Measurements from ENCODE around the gene TSPAN2. TPM values are rescaled to one million over a fixed set of nuclear protein-coding genes. Genes with fewer than 3 reads are reported as not detected.

The TSPAN2 gene
- total and polyA plus RNA-seq, 2 experiments from 2014 or later = 11.2 to 11.8 TPM

DNA sequence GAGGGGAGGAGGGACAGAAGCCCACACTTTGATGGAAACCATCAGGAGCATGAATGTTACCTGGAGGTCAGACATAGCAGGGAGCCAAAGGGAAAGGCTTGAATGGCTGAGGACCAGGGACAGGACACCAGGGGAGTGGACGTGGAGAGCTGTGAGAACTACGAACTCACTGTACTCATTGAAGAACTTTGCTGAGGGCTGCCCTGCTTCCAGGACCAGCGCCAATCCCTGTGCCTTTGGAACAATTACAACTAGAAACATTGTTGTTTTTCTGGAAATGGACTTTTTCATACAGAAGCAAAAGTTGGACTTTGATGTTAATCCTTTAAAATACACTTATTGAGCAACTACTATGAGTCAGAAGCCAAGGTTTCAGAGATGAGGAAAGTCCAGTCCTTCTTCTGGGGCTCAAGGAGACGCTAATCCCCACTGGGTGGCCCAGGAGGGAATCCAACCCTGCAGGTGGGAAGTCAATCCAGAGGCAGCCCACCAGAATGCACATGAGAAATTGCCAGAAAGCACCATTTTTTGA is 12.9 kb downstream of the TSPAN2 start:
- Histone ChIP-seq H3K9me2 (ENCODE audit: insufficient read depth) (no peaks in the 10 kb centered on the region), H3K27ac (ENCODE audit: low read depth) (no peak overlapping the region), H3K4me2 (no peak overlapping the region), H3K79me2 (replicated peaks; ENCODE audit: insufficient read depth) (no peaks in the 10 kb centered on the region), H4K20me1 (replicated peaks; ENCODE audit: insufficient read depth) (no peaks in the 10 kb centered on the region), H3F3A (replicated peaks; ENCODE audit: low read depth) (no peaks in the 10 kb centered on the region), H2AFZ (no peak overlapping the region), H3K27me3 (ENCODE audit: insufficient read depth) (no peaks in the 10 kb centered on the region), H3K4me1 (ENCODE audit: insufficient read depth) (no peaks in the 10 kb centered on the region), H3K36me3 (ENCODE audit: insufficient read depth) (no peaks in the 10 kb centered on the region), H3K4me3 (no peak overlapping the region)
- ATAC-seq (no peak), DNase-seq (ENCODE audit: low spot score) (no peak)
- H3K27ac Mint-ChIP-seq = no peak overlapping the region
- H3K4me3 Mint-ChIP-seq = no peak overlapping the region
- H3K4me1 Mint-ChIP-seq = no peaks in the 10 kb centered on the region; the same call in 1 of the 3 replicates
- H3K27me3 Mint-ChIP-seq (ENCODE audit: insufficient read depth, low read depth, poor library complexity) = peaks cover 2% of the 10 kb centered on the region
- no peaks in the 10 kb centered on the region for H3K36me3 Mint-ChIP-seq (ENCODE audit: low read depth)
- no peaks in the 10 kb centered on the region for H3K9me3 Mint-ChIP-seq
- no peak for TF ChIP-seq CREB1 (CRISPR knock-in tag; IDR thresholded peaks at IDR 0.05; ENCODE audit: low read depth)
- TF ChIP-seq NANOG (IDR thresholded peaks at IDR 0.05; ENCODE audit: borderline replicate concordance) = no peak
- TF ChIP-seq, protein P1, sequence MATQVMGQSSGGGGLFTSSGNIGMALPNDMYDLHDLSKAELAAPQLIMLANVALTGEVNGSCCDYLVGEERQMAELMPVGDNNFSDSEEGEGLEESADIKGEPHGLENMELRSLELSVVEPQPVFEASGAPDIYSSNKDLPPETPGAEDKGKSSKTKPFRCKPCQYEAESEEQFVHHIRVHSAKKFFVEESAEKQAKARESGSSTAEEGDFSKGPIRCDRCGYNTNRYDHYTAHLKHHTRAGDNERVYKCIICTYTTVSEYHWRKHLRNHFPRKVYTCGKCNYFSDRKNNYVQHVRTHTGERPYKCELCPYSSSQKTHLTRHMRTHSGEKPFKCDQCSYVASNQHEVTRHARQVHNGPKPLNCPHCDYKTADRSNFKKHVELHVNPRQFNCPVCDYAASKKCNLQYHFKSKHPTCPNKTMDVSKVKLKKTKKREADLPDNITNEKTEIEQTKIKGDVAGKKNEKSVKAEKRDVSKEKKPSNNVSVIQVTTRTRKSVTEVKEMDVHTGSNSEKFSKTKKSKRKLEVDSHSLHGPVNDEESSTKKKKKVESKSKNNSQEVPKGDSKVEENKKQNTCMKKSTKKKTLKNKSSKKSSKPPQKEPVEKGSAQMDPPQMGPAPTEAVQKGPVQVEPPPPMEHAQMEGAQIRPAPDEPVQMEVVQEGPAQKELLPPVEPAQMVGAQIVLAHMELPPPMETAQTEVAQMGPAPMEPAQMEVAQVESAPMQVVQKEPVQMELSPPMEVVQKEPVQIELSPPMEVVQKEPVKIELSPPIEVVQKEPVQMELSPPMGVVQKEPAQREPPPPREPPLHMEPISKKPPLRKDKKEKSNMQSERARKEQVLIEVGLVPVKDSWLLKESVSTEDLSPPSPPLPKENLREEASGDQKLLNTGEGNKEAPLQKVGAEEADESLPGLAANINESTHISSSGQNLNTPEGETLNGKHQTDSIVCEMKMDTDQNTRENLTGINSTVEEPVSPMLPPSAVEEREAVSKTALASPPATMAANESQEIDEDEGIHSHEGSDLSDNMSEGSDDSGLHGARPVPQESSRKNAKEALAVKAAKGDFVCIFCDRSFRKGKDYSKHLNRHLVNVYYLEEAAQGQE (IDR thresholded peaks at IDR 0.05; ENCODE audit: unreplicated experiment) = no peak
- TF ChIP-seq ZNF114 (CRISPR knock-in tag; IDR thresholded peaks at IDR 0.05) = no peak
- TF ChIP-seq EZH2 (IDR thresholded peaks at IDR 0.05; ENCODE audit: low read depth, unreplicated experiment) = no peak
- TF ChIP-seq, protein P2, sequence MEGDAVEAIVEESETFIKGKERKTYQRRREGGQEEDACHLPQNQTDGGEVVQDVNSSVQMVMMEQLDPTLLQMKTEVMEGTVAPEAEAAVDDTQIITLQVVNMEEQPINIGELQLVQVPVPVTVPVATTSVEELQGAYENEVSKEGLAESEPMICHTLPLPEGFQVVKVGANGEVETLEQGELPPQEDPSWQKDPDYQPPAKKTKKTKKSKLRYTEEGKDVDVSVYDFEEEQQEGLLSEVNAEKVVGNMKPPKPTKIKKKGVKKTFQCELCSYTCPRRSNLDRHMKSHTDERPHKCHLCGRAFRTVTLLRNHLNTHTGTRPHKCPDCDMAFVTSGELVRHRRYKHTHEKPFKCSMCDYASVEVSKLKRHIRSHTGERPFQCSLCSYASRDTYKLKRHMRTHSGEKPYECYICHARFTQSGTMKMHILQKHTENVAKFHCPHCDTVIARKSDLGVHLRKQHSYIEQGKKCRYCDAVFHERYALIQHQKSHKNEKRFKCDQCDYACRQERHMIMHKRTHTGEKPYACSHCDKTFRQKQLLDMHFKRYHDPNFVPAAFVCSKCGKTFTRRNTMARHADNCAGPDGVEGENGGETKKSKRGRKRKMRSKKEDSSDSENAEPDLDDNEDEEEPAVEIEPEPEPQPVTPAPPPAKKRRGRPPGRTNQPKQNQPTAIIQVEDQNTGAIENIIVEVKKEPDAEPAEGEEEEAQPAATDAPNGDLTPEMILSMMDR (conservative IDR thresholded peaks at IDR 0.05; ENCODE audit: low read depth in 2 of 2) = no peak
- TF ChIP-seq EZH2phosphoT487 (IDR thresholded peaks at IDR 0.05; ENCODE audit: unreplicated experiment) = no peak
- TF ChIP-seq JUNB (IDR thresholded peaks at IDR 0.05; ENCODE audit: unreplicated experiment) = no peak
- no peak for TF ChIP-seq ZNF331 (CRISPR knock-in tag; IDR thresholded peaks at IDR 0.05; ENCODE audit: low read depth)
- TF ChIP-seq, protein P3, sequence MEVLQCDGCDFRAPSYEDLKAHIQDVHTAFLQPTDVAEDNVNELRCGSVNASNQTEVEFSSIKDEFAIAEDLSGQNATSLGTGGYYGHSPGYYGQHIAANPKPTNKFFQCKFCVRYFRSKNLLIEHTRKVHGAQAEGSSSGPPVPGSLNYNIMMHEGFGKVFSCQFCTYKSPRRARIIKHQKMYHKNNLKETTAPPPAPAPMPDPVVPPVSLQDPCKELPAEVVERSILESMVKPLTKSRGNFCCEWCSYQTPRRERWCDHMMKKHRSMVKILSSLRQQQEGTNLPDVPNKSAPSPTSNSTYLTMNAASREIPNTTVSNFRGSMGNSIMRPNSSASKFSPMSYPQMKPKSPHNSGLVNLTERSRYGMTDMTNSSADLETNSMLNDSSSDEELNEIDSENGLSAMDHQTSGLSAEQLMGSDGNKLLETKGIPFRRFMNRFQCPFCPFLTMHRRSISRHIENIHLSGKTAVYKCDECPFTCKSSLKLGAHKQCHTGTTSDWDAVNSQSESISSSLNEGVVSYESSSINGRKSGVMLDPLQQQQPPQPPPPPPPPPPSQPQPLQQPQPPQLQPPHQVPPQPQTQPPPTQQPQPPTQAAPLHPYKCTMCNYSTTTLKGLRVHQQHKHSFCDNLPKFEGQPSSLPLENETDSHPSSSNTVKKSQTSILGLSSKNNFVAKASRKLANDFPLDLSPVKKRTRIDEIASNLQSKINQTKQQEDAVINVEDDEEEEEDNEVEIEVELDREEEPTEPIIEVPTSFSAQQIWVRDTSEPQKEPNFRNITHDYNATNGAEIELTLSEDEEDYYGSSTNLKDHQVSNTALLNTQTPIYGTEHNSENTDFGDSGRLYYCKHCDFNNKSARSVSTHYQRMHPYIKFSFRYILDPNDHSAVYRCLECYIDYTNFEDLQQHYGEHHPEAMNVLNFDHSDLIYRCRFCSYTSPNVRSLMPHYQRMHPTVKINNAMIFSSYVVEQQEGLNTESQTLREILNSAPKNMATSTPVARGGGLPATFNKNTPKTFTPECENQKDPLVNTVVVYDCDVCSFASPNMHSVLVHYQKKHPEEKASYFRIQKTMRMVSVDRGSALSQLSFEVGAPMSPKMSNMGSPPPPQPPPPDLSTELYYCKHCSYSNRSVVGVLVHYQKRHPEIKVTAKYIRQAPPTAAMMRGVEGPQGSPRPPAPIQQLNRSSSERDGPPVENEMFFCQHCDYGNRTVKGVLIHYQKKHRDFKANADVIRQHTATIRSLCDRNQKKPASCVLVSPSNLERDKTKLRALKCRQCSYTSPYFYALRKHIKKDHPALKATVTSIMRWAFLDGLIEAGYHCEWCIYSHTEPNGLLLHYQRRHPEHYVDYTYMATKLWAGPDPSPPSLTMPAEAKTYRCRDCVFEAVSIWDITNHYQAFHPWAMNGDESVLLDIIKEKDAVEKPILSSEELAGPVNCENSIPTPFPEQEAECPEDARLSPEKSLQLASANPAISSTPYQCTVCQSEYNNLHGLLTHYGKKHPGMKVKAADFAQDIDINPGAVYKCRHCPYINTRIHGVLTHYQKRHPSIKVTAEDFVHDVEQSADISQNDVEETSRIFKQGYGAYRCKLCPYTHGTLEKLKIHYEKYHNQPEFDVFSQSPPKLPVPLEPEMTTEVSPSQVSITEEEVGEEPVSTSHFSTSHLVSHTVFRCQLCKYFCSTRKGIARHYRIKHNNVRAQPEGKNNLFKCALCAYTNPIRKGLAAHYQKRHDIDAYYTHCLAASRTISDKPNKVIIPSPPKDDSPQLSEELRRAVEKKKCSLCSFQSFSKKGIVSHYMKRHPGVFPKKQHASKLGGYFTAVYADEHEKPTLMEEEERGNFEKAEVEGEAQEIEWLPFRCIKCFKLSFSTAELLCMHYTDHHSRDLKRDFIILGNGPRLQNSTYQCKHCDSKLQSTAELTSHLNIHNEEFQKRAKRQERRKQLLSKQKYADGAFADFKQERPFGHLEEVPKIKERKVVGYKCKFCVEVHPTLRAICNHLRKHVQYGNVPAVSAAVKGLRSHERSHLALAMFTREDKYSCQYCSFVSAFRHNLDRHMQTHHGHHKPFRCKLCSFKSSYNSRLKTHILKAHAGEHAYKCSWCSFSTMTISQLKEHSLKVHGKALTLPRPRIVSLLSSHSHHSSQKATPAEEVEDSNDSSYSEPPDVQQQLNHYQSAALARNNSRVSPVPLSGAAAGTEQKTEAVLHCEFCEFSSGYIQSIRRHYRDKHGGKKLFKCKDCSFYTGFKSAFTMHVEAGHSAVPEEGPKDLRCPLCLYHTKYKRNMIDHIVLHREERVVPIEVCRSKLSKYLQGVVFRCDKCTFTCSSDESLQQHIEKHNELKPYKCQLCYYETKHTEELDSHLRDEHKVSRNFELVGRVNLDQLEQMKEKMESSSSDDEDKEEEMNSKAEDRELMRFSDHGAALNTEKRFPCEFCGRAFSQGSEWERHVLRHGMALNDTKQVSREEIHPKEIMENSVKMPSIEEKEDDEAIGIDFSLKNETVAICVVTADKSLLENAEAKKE (CRISPR knock-in tag; IDR thresholded peaks at IDR 0.05) = no peak
- TF ChIP-seq STAT1 (IDR thresholded peaks at IDR 0.05; ENCODE audit: unreplicated experiment) = no peak
- TF ChIP-seq POLR2AphosphoS5 (IDR thresholded peaks at IDR 0.05; ENCODE audit: low read depth) = no peak
- TF ChIP-seq, protein P4, sequence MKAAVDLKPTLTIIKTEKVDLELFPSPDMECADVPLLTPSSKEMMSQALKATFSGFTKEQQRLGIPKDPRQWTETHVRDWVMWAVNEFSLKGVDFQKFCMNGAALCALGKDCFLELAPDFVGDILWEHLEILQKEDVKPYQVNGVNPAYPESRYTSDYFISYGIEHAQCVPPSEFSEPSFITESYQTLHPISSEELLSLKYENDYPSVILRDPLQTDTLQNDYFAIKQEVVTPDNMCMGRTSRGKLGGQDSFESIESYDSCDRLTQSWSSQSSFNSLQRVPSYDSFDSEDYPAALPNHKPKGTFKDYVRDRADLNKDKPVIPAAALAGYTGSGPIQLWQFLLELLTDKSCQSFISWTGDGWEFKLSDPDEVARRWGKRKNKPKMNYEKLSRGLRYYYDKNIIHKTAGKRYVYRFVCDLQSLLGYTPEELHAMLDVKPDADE (IDR thresholded peaks at IDR 0.05) = no peak

Measured in GM23338 (cell line).